Prostate gland (tissue), 2 donors: ENCODE measurements around the gene AFF3. TPM values are rescaled to one million over a fixed set of nuclear protein-coding genes. Genes with fewer than 3 reads are reported as not detected.
"Not testable (repeated sequence)": the region's sequence is repeated elsewhere in the genome, so short reads cannot be mapped to it uniquely, and the experiment has no call there.

Experiments
- DNase-seq: peaks from one replicate; pipeline ENCODE4 v3.0.0-alpha.2; 2019; ENCODE audit warnings: low spot score
- H3K27ac ChIP-seq, 2 donors: fragments of 200-600 bp; sonication (generic); 2 replicates each; pipeline ENCODE4 v1.5.1; 2017 to 2019
- H3K27me3 ChIP-seq: fragments of 200-600 bp; sonication (generic); replicated peaks from 2 replicates; pipeline ENCODE4 v1.5.1; 2019; ENCODE audit not compliant: insufficient read depth
- H3K36me3 ChIP-seq, 2 donors: fragments of 200-600 bp; sonication (generic); 1 replicate in 1 of 2; 2 replicates in 1 of 2; pipeline versions ENCODE4 v1.5.1 to v1.8.1; 2017 to 2019
- H3K4me1 ChIP-seq: fragments of 200-600 bp; sonication (generic); replicated peaks from 2 replicates; pipeline ENCODE4 v1.5.1; 2019
- H3K4me3 ChIP-seq, 2 donors: fragments of 200-600 bp; sonication (generic); 2 replicates each; pipeline ENCODE4 v1.5.1; 2017 to 2019
- H3K9me3 ChIP-seq: fragments of 200-600 bp; sonication (generic); 2 replicates; pipeline ENCODE4 v1.5.1; 2017
- POLR2A ChIP-seq: fragments of 450-650 bp; IDR thresholded peaks from one replicate; pipeline ENCODE4 v1.6.1; 2016; ENCODE audit warnings: antibody characterized with exemption, mild to moderate bottlenecking
- POLR2AphosphoS5 ChIP-seq: sonication (generic); formaldehyde crosslinking; IDR thresholded peaks from one replicate; pipeline ENCODE4 v1.6.1; 2017; ENCODE audit warnings: antibody characterized with exemption
- WGBS: methylation state at CpG from one replicate; pipeline ENCODE4 v1.1.5; 2018; 5-methylcytosine and 5-hydroxymethylcytosine counted together
- intact Hi-C: fragments of 100-400 bp; cut with DNase I; formaldehyde crosslinking; loops from one replicate; pipeline ENCODE4 v1.14.2; 2022
- total RNA-seq, 2 donors: library from RNA; depleted of rRNA; stranded (reverse); fragments of >200 nt; gene quantifications; one replicate each; pipeline ENCODE4 v1.1.0, GENCODE V29; 2016
- TF ChIP-seq, protein P1 (sequence below), 4 experiments: fragments of 200-600 bp in 2 of 4; fragments of 450-650 bp in 2 of 4; sonication (generic) in 2 of 4; IDR thresholded peaks; 1 replicate in 3 of 4; 2 replicates in 1 of 4; pipeline ENCODE4 v1.5.1; 2016 to 2019; ENCODE audit warnings: antibody characterized with exemption in 4 of 4, mild to moderate bottlenecking in 2 of 4, moderate library complexity in 2 of 4

Gene AFF3
- total RNA-seq, 2 donors from 2014 or later: 74.4 to 113 TPM

DNA sequence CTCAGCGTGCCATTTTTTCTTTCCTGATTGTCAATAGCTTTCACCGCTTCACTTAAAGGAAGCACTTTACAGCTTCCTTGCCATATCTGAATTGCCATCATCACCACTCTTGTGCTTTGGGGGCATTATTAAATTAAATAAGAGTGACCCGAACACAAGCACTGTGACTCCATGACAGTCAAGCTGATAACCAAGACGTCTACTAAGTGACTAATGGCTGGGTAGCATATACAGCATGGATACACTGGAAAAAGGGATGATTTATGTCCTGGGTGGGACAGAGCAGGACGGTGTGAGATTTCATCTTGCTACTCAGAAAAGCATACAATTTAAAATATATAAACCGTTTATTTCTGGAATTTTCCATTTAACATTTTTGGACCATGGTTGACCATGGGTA is 24.3 kb upstream of the AFF3 start:
- Histone ChIP-seq H3K4me3 (no peak overlapping the region), H3K4me1 (no peaks in the 10 kb centered on the region), H3K27ac (no peak overlapping the region), H3K9me3 (no peaks in the 10 kb centered on the region), H3K27me3 (no peaks in the 10 kb centered on the region), H3K36me3 (no peaks in the 10 kb centered on the region)
- TF ChIP-seq POLR2A (no peak), POLR2AphosphoS5 (no peak)
- TF ChIP-seq, protein P1, sequence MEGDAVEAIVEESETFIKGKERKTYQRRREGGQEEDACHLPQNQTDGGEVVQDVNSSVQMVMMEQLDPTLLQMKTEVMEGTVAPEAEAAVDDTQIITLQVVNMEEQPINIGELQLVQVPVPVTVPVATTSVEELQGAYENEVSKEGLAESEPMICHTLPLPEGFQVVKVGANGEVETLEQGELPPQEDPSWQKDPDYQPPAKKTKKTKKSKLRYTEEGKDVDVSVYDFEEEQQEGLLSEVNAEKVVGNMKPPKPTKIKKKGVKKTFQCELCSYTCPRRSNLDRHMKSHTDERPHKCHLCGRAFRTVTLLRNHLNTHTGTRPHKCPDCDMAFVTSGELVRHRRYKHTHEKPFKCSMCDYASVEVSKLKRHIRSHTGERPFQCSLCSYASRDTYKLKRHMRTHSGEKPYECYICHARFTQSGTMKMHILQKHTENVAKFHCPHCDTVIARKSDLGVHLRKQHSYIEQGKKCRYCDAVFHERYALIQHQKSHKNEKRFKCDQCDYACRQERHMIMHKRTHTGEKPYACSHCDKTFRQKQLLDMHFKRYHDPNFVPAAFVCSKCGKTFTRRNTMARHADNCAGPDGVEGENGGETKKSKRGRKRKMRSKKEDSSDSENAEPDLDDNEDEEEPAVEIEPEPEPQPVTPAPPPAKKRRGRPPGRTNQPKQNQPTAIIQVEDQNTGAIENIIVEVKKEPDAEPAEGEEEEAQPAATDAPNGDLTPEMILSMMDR (IDR thresholded peaks at IDR 0.05): no peak
- 81% methylated on average over 6 of the region's 6 CpGs for WGBS
- no peak for DNase-seq
- intact Hi-C loops: no loop called here

DNA sequence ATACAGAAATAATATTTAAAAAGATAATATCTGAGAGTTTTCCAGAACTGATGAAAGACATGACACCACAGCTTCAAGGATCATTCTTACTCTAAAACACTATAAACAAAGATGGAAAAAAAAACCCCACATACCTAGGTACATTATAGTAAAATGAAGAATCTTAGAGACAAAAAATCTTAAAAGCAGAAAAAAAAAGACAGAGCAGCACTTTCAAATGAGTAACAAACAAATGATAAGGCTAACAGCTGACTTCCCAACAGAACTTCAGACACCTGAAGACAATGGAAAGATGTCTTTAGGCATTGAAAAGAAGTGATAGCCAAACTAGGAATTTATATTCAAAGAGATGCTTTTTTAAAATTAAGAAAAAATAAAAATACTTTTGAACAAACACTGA is 21.2 kb upstream of the AFF3 start:
- TF ChIP-seq, protein P1 (IDR thresholded peaks at IDR 0.05): no peak
- TF ChIP-seq POLR2A (no peak), POLR2AphosphoS5 (no peak)
- H3K27ac ChIP-seq: no peak overlapping the region
- DNase-seq: no peak
- H3K36me3 ChIP-seq: no peaks in the 10 kb centered on the region
- H3K4me1 ChIP-seq: no peaks in the 10 kb centered on the region
- H3K27me3 ChIP-seq: no peaks in the 10 kb centered on the region
- no peak overlapping the region for H3K4me3 ChIP-seq
- no peaks in the 10 kb centered on the region for H3K9me3 ChIP-seq
- intact Hi-C loops: no loop called here

DNA sequence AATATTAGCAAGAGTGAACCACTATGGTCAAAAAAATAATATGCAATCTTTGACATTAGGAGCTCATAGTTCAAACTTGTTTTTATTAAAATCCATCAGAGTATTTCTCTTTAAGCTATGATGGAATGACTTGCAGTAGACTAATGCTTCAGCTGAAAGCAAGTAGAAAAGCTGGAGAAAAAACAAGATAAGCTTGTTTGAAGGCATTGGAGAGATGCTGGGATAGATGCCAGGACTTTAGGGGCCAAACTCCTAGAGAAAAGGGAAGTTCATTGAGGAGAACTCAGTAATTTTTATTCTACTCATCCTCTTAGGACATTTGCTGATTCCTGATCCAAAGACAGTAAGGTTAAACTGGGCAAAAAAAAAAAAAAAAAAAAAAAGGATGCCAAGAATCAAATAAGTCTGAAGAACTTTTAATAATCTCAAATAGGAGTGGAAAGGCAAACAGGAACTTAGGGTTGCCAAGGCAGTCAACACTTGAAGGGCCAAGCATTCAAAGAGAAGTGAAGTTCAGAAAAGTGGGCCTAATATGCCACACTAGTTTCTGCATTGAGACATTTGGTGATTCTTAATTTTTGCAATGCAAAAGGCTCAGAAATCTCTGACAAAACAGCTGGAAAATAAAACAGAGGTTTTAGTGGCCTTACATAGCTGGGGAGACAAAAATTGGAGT is 19.7 kb upstream of the AFF3 start:
- no peaks in the 10 kb centered on the region for H3K36me3 ChIP-seq
- intact Hi-C loops: no loop called here
- H3K9me3 ChIP-seq: no peaks in the 10 kb centered on the region
- no peak for DNase-seq
- no peak overlapping the region for H3K4me3 ChIP-seq
- H3K27ac ChIP-seq: no peak overlapping the region
- no peak for TF ChIP-seq POLR2AphosphoS5
- H3K27me3 ChIP-seq: no peaks in the 10 kb centered on the region
- no peaks in the 10 kb centered on the region for H3K4me1 ChIP-seq

DNA sequence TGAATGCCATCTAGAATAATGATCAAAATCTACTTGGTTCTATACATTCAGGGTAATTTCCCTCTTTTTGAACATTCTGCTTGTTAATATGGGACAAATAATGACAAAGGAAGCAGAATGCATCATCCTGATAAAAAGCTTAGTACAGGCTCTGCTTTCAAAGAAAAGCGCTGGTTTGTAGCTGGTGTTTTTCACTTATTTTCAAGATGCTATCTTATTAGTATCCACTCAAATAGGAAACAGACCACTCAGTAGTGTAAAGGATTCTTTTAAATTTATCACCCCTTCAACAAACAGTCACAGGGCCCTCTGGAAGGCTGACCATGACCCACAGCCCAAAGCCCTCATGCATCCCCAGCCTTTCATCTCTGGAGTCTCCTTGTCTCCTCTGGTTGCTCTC is 18.0 kb upstream of the AFF3 start:
- TF ChIP-seq POLR2A (no peak), POLR2AphosphoS5 (no peak)
- TF ChIP-seq, protein P1 (IDR thresholded peaks at IDR 0.05): no peak
- Histone ChIP-seq H3K27ac (no peak overlapping the region), H3K9me3 (no peaks in the 10 kb centered on the region), H3K27me3 (no peaks in the 10 kb centered on the region), H3K36me3 (no peaks in the 10 kb centered on the region), H3K4me3 (no peak overlapping the region), H3K4me1 (no peaks in the 10 kb centered on the region)
- intact Hi-C loops: no loop called here
- no peak for DNase-seq
- WGBS: 84% methylated on average over 1 of the region's 1 CpG

DNA sequence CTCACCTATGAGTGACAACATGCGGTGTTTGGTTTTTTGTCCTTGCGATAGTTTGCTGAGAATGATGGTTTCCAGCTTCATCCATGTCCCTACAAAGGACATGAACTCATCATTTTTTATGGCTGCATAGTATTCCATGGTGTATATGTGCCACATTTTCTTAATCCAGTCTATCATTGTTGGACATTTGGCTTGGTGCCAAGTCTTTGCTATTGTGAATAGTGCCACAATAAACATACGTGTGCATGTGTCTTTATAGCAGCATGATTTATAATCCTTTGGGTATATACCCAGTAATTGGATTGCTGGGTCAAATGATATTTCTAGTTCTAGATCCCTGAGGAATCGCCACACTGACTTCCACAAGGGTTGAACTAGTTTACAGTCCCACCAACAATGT is 9.4 kb upstream of the AFF3 start:
- H3K27me3 ChIP-seq, H3K36me3 ChIP-seq, H3K4me1 ChIP-seq, H3K4me3 ChIP-seq, H3K27ac ChIP-seq, H3K9me3 ChIP-seq, intact Hi-C loops, DNase-seq: not testable (repeated sequence)
- WGBS: 84% methylated on average over 4 of the region's 4 CpGs

DNA sequence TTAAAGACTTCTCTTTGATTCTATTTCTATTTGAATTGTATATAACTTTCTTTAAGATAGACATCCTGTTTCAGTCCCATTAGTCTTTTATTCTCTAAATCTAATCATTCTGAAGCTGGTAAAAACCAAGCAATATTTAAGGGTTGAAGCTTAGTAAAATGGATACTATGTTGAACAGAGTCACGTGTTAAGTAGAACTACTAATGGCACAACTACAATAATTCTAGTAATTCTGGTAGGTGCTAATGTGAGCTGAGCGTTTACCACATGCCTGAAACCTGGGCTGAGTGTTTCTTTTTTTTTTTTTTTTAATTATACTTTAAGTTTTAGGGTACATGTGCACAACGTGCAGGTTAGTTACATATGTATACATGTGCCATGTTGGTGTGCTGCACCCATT is 8.9 kb upstream of the AFF3 start:
- Histone ChIP-seq H3K27me3 (no peaks in the 10 kb centered on the region), H3K4me1 (no peaks in the 10 kb centered on the region), H3K9me3 (no peaks in the 10 kb centered on the region), H3K4me3 (no peak overlapping the region), H3K27ac (no peak overlapping the region), H3K36me3 (no peaks in the 10 kb centered on the region)
- WGBS: 90% methylated on average over 3 of the region's 3 CpGs
- no peak for DNase-seq
- no peak for TF ChIP-seq POLR2AphosphoS5
- intact Hi-C loops: no loop called here
